Adipose tissue (tissue), 3 donors: ENCODE data around the gene FOXP1. TPM values are rescaled to one million over a fixed set of nuclear protein-coding genes. Genes with fewer than 3 reads are reported as not detected.

Source experiments
- H3K27ac ChIP-seq: one replicate; pipeline ENCODE4 v1.5.1; 2013; ENCODE audit warnings: low read depth, low read length
- WGBS, 3 donors: extraction: QIAGEN DNeasy Blood & Tissue Kit; methylation state at CpG; one replicate each; pipeline ENCODE4 v1.1.7; 2013; 5-methylcytosine and 5-hydroxymethylcytosine counted together
- polyA plus RNA-seq, 3 donors: library from polyadenylated mRNA; stranded (reverse); fragments of 200-250 nt; gene quantifications; one replicate each; pipeline ENCODE4 v1.2.3, GENCODE V29; 2013
- donor health status: healthy with polysubstance abuse.
- donor health status: Bipolar disorder and iron deficiency.
- donor health status: healthy.

The FOXP1 gene
- polyA plus RNA-seq, 3 donors, result 6.3 to 19.2 (median 11.4) TPM

- H3K27ac ChIP-seq, result no peak overlapping the region
- WGBS, 3 donors, result 67 to 96% (median 95%) methylated on average over 10 of the region's 10 CpGs
These were observed 416.9 kb downstream of the FOXP1 start for GRCh38 chr3:71166339-71167240.

DNA sequence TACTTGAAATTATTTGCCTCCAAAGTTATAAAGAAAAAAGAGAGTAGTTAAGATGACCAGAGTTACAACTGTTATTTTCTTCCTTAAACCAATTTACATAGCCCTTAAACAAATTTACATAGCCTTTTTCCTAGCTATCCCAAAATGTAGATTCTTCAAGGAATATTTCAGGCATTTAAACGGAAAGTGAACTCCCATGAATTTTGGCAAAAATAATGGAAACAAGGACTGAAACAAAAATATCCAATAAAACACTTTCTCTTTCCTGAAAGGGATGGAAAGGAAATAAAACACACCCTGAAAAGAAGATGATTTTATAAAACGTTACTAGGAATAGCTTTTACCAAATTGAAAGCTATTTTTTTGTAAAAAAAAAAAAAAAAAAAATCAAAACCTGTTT lies 418.6 kb downstream of the FOXP1 start:
- no peak overlapping the region for H3K27ac ChIP-seq
- 56 to 58% (median 58%) methylated on average over 2 of the region's 2 CpGs for WGBS, 3 donors

DNA sequence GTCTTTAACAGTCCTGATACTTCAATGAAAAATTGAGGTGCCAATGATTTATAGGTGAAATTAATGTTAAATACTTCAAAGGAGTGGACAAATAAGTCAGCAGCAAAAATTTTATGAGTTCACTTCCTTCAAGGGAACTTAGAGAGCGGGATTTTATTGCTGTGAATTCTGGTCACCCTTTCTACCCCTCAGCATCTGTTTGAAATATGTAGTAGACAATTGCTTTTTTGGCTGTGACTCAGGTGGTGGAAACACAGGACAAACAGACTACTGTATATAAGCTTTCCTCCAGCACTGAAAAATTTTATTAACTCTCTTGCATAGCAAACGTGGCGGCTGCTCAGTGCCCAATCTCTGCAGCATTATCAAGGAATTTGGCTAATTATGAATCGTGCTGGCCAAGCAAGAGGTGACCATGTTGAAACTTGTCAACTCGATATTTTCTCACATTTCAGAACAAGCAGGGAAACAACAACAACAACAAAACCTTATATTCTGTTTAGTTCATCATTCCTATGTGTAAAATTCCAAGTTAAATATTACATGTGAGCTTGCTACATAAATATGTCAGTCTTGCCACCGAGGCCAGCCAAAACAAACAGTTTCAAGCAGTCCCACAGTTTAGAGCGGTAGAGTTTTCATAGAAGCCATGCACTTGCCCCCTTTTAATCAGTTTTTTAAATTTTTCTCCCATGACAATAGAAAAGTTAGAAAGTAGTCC lies 420.2 kb downstream of the FOXP1 start:
- 34 to 92% (median 85%) methylated on average over 7 of the region's 7 CpGs for WGBS, 3 donors

DNA sequence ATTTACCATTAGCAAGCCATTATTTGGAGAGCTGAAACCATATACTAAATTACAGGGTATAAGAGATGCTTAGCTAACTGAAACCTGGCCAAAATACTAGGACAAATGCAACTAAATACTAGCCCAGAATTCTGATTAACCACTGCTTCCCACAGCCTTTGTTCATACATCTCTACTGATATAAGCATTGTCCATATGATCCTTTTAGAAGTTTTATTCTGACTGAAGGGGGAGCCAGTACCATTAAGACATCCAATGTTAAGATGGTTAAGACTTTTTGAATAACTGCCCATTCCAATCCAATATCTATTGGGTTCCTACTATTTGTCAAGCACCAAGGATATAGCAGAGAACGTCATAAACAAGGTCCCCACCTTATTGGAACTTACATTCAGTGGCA lies 421.3 kb downstream of the FOXP1 start:
- no peak overlapping the region for H3K27ac ChIP-seq
- WGBS, 3 donors, result 25 to 88% (median 82%) methylated on average over 1 of the region's 1 CpG

More for the DNA sequence above, 420.2 kb downstream of the FOXP1 start:
- H3K27ac ChIP-seq, result no peak overlapping the region

DNA sequence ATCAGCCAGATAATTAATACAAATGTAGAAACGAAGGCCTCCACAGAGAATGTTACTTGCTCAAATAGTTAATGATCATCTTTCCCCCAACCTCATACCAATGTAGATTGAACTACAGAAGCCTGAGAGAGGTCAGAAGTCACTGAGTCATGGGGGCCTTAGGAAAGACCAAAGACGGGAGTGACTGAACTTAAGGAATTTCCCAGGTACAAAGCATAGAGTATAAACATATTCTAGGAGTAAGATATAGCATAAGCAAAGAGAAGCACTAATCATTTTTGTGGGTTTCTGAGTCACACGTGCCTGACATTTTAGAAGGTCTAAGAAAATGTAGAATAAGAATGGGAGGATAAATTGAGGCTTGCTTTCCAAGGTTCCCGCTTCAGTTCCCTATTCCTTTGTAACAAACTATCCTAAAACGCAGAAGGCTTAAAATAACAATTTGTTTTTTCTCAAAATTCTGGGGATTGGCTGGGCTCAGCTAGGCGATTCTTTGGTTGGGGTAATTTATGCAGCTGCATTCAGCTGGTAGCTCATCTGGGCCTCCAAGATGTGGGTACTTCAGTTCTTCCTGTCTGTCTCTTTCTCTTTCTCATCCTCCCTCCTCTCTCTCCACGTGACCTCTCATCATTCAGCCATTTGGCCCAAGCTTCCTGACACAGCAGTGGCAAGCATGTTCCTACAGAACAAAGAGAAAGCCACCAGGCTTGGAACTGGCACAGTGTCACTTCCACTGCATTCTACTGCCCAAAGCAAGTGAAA lies 422.6 kb downstream of the FOXP1 start:
- 96 to 97% (median 96%) methylated on average over 7 of the region's 7 CpGs for WGBS, 3 donors
- no peak overlapping the region for H3K27ac ChIP-seq

DNA sequence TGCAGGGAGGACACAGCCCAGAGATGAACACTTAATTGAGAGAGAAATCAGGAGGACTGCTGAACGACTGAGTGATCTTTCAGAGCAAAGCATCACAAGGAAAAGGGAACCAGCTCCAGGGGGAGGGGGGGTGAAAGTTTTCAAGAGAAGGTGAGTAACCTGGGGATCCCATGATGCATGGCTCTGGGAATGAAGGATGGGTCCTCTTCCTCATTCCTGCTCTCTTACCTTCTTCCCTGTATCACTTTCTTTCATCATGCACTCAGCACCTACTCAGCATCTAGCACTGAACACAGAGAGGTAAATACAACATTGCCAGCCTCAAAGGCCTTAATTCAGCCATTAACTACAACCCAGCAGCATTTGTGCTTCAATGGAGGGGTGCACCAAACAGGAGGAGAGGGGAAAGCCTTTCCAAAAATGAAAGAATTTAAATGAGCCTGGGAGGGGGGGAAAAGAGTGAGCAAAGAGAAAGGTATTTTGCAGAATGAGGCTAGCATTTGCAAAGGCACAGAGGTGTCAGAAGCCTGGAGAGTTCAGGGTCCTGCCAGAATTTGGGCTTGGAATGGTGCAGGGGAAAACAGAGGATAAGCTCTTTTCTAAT lies 427.4 kb downstream of the FOXP1 start:
- WGBS, 3 donors, result 73 to 83% (median 79%) methylated on average over 1 of the region's 1 CpG
- no peak overlapping the region for H3K27ac ChIP-seq

DNA sequence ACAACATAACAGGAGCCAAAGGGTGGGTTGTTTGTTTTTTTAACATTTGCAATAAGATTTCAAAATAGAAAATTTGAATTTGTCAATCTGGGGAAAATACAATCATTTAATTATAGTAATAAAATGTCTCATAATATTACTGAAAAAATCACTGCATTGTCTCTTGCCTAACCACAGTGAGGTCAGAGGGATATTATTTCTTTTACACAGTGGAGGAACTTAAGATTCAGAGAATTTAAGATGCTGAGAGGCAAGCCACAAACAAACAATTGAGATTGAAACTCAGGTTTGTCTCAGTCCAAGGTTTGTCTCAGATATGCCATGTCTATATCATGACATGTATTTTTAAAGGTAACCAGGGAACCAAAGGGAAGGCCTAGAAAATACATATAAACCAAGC lies 428.7 kb downstream of the FOXP1 start:
- H3K27ac ChIP-seq, result no peak overlapping the region

DNA sequence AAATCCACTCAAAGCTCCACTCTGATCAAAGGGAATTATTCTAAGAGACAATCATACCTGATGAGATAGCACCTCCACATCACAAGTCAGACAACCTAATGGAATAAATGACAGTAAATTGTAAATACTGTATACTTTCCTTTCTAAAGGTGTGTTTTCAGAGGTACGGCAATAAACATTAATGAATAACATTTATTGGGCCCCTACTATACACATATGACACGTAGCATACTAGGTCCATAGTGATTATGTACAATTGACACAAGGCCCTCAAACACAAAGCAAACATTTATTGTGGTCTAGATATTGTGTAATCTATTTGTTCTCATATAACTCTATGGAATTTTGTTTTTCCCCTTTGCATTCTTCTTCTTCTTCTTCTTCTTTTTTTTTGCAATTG lies 429.8 kb downstream of the FOXP1 start:
- H3K27ac ChIP-seq, result no peak overlapping the region
- 75 to 98% (median 94%) methylated on average over 2 of the region's 2 CpGs for WGBS, 3 donors

DNA sequence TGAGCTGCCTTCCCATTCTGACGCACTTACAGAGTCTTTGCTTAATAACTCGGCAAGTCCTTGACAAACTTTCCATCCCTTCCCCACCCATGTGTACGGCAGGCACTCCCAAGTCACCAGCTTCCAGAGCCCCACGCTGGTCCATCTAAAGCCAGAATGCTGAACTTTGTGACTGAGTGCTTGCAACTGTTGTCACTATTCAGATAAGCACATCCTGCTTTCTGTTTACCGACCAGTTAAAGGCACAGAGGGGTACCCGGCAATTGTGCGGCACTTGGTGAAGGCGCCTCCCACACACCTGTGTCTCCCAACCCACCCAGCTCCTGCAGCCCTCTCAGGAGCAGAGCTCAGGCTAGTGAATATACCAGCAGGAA lies 430.6 kb downstream of the FOXP1 start:
- no peak overlapping the region for H3K27ac ChIP-seq
- WGBS, 3 donors, result 47 to 86% (median 79%) methylated on average over 8 of the region's 8 CpGs

DNA sequence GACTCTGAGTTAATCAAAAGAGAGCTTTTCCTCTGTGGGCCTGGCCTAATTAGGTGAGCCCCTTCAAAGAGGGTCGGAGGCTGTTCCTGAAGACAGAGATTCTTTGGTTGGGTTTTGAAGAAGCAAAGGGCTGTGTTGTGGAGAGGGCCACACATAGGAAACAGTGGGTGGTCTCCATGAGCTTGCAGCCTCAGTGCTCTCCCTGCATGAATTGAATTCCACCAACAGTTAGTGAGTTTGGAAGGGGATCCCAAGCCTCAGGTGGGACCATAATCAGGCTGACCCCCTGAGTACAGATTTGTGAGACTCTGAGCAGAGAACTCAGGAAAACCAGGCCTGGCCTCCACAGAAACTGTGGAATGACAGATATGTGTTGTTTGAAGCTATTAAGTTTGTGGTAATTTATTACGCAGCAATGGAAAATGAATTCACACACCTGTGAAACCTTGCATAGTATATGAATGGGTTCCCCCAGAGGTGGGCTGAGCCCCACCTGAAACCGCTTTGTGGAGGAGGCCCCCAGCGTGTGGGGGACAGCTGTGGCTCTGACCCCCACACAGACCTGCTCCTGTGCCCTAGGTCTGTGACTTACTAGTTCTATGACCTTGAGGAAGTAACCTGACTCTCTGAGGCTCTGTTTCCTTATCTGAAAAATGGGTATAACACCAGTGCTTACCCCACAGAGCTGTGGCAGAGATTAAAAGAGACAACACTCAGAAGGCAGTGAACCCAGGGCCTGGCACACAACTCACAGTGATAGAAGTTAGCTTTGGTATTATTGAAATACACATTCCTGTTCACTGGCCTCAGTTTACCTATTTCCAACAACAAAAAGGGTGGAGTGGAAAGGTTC lies 431.3 kb downstream of the FOXP1 start:
- no peak overlapping the region for H3K27ac ChIP-seq
- WGBS, 3 donors, result 63 to 84% (median 70%) methylated on average over 4 of the region's 4 CpGs

GRCh38 chr3:71149959-71150954 lies 433.3 kb downstream of the FOXP1 start:
- no peak overlapping the region for H3K27ac ChIP-seq
- WGBS, 3 donors, result 73 to 74% (median 73%) methylated on average over 14 of the region's 14 CpGs

DNA sequence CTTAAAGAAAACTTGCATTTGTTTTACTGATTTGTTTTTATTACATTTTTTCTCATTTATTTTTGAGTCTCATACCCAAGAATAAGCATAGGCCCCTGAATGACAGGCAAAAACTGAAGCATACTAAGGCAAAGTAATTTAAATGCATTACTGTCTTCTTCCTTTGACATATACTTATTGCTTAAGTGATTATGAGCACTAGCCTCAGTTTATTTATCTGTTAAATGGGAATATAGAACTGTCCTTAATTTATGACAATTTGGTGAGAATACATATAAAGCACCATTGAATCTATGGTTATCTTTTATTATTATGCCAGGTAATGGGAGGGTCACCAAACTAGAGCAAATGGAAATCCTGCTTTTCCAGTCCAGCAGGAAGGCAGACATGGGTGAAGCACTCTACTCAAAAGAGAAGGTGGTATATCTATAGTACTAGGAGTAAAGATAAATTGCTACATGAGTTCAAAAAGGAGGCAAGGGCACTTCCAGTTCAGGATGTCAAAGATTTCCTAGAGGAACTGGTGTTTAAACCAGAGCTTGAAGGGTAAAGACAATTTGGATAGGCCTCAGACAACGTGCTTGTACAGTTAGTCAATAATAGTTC lies 435.0 kb downstream of the FOXP1 start:
- H3K27ac ChIP-seq, result no peak overlapping the region
- 61 to 86% (median 63%) methylated on average over 1 of the region's 1 CpG for WGBS, 3 donors

DNA sequence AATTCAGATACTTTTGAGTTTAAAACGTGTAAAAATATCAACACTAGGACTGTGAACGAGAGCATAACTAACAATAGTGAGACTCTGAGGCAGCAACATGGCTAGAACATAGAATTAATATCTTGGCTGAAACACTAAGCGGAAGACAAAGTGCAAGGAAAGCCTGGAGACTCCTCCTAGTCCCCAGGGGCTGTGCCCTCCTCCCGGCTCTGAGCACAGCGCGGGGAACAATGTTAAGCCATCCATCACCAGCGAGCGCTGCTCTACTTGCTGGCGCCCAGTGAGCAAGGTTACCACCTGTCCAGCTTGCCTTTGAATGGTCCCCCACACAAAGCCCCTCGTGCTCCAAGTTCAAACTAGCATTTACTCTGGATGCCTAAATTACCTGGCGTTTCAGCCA lies 436.9 kb downstream of the FOXP1 start:
- 70 to 83% (median 76%) methylated on average over 11 of the region's 11 CpGs for WGBS, 3 donors
- no peak overlapping the region for H3K27ac ChIP-seq

- H3K27ac ChIP-seq, result no peak overlapping the region
- WGBS, 3 donors, result 90 to 94% (median 94%) methylated on average over 4 of the region's 4 CpGs
These were observed 437.6 kb downstream of the FOXP1 start for GRCh38 chr3:71145954-71146353.

DNA sequence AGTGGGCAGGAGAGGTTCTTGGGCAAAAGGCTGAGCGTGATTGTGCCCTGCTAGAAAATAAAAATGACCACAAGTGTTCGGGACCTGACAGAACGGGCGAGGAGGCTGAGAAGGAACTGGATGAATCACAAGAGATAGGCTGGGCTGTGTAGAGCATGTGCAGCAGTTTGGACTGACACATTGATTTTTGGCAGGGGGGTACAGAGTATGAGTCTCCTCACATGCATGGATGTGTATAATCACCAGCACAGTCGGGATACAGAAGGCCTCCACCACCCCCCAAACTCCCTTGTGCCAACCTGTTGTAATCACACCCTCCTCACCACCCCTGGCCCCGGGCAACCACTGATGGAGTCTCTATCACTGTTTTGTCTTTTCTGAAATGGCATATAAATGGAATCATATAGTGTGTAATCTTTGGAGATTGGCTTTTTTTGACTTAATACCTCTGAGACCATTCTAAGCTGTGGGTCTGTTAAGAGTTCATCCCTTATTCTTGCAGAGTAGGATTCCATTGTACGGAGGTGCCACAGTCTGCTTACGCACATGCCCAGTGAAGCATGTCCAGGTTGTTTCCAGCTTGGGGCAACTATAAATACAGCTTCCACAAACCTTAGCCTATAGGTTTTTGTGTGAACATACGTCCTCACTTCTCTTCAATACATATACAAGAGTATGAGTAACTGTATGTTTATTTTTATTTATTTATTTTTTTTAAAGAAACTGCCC lies 438.8 kb downstream of the FOXP1 start:
- no peak overlapping the region for H3K27ac ChIP-seq
- WGBS, 3 donors, result 86 to 93% (median 86%) methylated on average over 9 of the region's 9 CpGs

DNA sequence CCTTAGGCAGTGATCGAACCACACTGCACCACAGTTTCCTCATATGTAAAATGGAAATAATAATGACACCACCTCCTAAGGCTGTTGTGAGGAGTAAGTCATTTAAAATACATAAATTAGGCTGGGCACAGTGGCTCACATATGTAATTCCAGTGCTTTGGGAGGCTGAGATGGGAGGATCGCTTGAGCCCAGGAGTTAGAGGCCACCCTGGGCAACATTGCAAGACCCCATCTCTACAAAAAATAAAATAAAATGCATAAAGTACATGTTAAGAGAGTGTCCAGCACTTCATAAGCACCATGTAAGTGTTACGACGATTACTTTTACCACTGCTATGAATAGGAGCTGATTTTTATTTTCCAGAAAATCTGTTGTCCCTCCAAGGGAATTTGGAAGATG lies 440.0 kb downstream of the FOXP1 start:
- 92 to 98% (median 92%) methylated on average over 4 of the region's 4 CpGs for WGBS, 3 donors
- no peak overlapping the region for H3K27ac ChIP-seq
